AG04449 (cell line): ENCODE data around the gene KCNJ6.

Source experiments
- CTCF ChIA-PET: fragments of 350-600 bp; formaldehyde crosslinking; extraction: SDS; loops from one replicate; lab custom pipeline; 2021; ENCODE audit warnings: antibody characterized with exemption; lab: Yijun Ruan, JAX
- POLR2A ChIA-PET: fragments of 400-600, 350-600 bp; formaldehyde crosslinking; extraction: SDS; loops from one replicate; lab custom pipeline; 2020; ENCODE audit warnings: antibody characterized with exemption, inconsistent platforms; lab: Yijun Ruan, JAX
- DNase-seq: peaks from one replicate; pipeline ENCODE4 v3.0.0-alpha.2; 2010; ENCODE audit warnings: low read depth, low spot score
- H3K4me3 ChIP-seq: 2 replicates; pipeline ENCODE4 v1.5.1; 2011; ENCODE audit warnings: low read depth, mild to moderate bottlenecking, control low read depth, low read length
- CTCF ChIP-seq: IDR thresholded peaks from one replicate; pipeline ENCODE4 v1.5.1; 2011; ENCODE audit warnings: mild to moderate bottlenecking, moderate library complexity, low read length, control low read depth, inconsistent platforms; ENCODE audit not compliant: insufficient read depth; ENCODE audit errors: missing control alignments

Gene KCNJ6

GRCh38 chr21:37658817-37659458 is 257.3 kb downstream of the KCNJ6 start:
- no peak overlapping the region for H3K4me3 ChIP-seq
- CTCF ChIA-PET, result interaction anchor here (1.3 to 6.5 kb wide), 2 partner anchors 15 to 95 kb away, joined by 4 to 52 read pairs; no protein-coding TSS in a partner anchor
- no peak for TF ChIP-seq CTCF
- POLR2A ChIA-PET, result no interaction called here
- DNase-seq, result peak; percentile 40

- no peak for TF ChIP-seq CTCF
- DNase-seq, result no peak
- no peak overlapping the region for H3K4me3 ChIP-seq
- CTCF ChIA-PET, result interaction anchor here (1.3 to 6.5 kb wide), 2 partner anchors 16 to 95 kb away, joined by 4 to 52 read pairs; no protein-coding TSS in a partner anchor
- POLR2A ChIA-PET, result no interaction called here
Measured at GRCh38 chr21:37658121-37658816, 258.0 kb downstream of the KCNJ6 start.

GRCh38 chr21:37656899-37657298 is 259.4 kb downstream of the KCNJ6 start:
- no peak overlapping the region for H3K4me3 ChIP-seq
- DNase-seq, result no peak
- ChIA-PET POLR2A (no interaction called here), CTCF (interaction anchor here (1.4 kb wide), 1 partner anchor 22 kb away, joined by 3 read pairs; no protein-coding TSS in a partner anchor)
- TF ChIP-seq CTCF, result no peak

GRCh38 chr21:37655611-37656300 is 260.5 kb downstream of the KCNJ6 start:
- TF ChIP-seq CTCF, result no peak
- H3K4me3 ChIP-seq, result no peak overlapping the region
- DNase-seq, result no peak
- POLR2A ChIA-PET, result no interaction called here
- CTCF ChIA-PET, result interaction anchor here (6.0 kb wide), 1 partner anchor 19 kb away, joined by 28 read pairs; no protein-coding TSS in a partner anchor

GRCh38 chr21:37654596-37654995 is 261.7 kb downstream of the KCNJ6 start:
- TF ChIP-seq CTCF, result no peak
- ChIA-PET POLR2A (no interaction called here), CTCF (interaction anchor here (6.0 kb wide), 1 partner anchor 20 kb away, joined by 28 read pairs; no protein-coding TSS in a partner anchor)
- no peak overlapping the region for H3K4me3 ChIP-seq
- DNase-seq, result no peak

- DNase-seq, result no peak
- TF ChIP-seq CTCF, result no peak
- CTCF ChIA-PET, result interaction anchor here (6.0 kb wide), 1 partner anchor 22 kb away, joined by 28 read pairs; no protein-coding TSS in a partner anchor
- POLR2A ChIA-PET, result no interaction called here
- H3K4me3 ChIP-seq, result no peak overlapping the region
Measured at GRCh38 chr21:37653201-37653600, 263.1 kb downstream of the KCNJ6 start.
